ENCODE results near the gene ERP27.

ERP27 gene

GRCh38 chr12:14950421-14950820 lies 12.1 kb upstream of the ERP27 start:
- Histone ChIP-seq H3K4me2 (ENCODE audit: low read depth, low read length) (peak overlapping the region; percentile 68), H3K4me1 (ENCODE audit: low read length) (peaks cover 78% of the 10 kb centered on the region), H3K79me2 (ENCODE audit: low read length) (peaks cover 95% of the 10 kb centered on the region), H3K9ac (ENCODE audit: low read length) (peak overlapping the region; percentile 4; the same call in 1 of the 2 replicates), H3K27ac (ENCODE audit: low read length) (peak overlapping the region; percentile 94; the same call in 1 of the 2 replicates), H4K20me1 (ENCODE audit: insufficient read depth, low read length) (no peaks in the 10 kb centered on the region), H3K9me2 (replicated peaks; ENCODE audit: insufficient read depth, low read length) (no peaks in the 10 kb centered on the region), H3K4me3 (ENCODE audit: low read length) (no peak overlapping the region), H3F3A (ENCODE audit: insufficient read depth, low read length) (peaks cover 74% of the 10 kb centered on the region), H3K9me3 (replicated peaks; ENCODE audit: insufficient read depth, low read length) (no peaks in the 10 kb centered on the region), H3K36me3 (replicated peaks; ENCODE audit: insufficient read depth, low read length) (peaks cover 15% of the 10 kb centered on the region), H3K27me3 (replicated peaks; ENCODE audit: insufficient read depth, low read length) (no peaks in the 10 kb centered on the region), H2AFZ (ENCODE audit: low read length) (no peak overlapping the region)
- DNase-seq, result peak; percentile 27
- TF ChIP-seq CTCF (IDR thresholded peaks at IDR 0.05; ENCODE audit: low read length), result no peak
- TF ChIP-seq EZH2 (optimal IDR thresholded peaks at IDR 0.05; ENCODE audit: low read depth, low read length), result no peak
- no peak for TF ChIP-seq EZH2phosphoT487 (IDR thresholded peaks at IDR 0.05; ENCODE audit: low read length)

- Histone ChIP-seq H3K36me3 (replicated peaks; ENCODE audit: insufficient read depth, low read length) (peaks cover 22% of the 10 kb centered on the region), H3K9me2 (replicated peaks; ENCODE audit: insufficient read depth, low read length) (no peaks in the 10 kb centered on the region), H3K4me1 (ENCODE audit: low read length) (peaks cover 73% of the 10 kb centered on the region), H3K79me2 (ENCODE audit: low read length) (peaks cover 94% of the 10 kb centered on the region), H3K9me3 (replicated peaks; ENCODE audit: insufficient read depth, low read length) (no peaks in the 10 kb centered on the region), H3K4me3 (ENCODE audit: low read length) (0 out of 2 replicates have a peak overlapping the region, but pooled peaks have one; percentile 3), H3K9ac (ENCODE audit: low read length) (peak overlapping the region; percentile 50; the same call in 1 of the 2 replicates), H2AFZ (ENCODE audit: low read length) (no peak overlapping the region), H3K27me3 (replicated peaks; ENCODE audit: insufficient read depth, low read length) (no peaks in the 10 kb centered on the region), H3F3A (ENCODE audit: insufficient read depth, low read length) (peaks cover 66% of the 10 kb centered on the region), H3K27ac (ENCODE audit: low read length) (peak overlapping the region; percentile 94), H4K20me1 (ENCODE audit: insufficient read depth, low read length) (no peaks in the 10 kb centered on the region), H3K4me2 (ENCODE audit: low read depth, low read length) (peak overlapping the region; percentile 68)
- no peak for DNase-seq
- TF ChIP-seq CTCF (IDR thresholded peaks at IDR 0.05; ENCODE audit: low read length) (no peak), EZH2 (optimal IDR thresholded peaks at IDR 0.05; ENCODE audit: low read depth, low read length) (no peak), EZH2phosphoT487 (IDR thresholded peaks at IDR 0.05; ENCODE audit: low read length) (no peak)
These were observed 11.3 kb upstream of the ERP27 start for GRCh38 chr12:14949631-14950030.

- Histone ChIP-seq H3K36me3 (replicated peaks; ENCODE audit: insufficient read depth, low read length) (peaks cover 26% of the 10 kb centered on the region), H3K27ac (ENCODE audit: low read length) (peak overlapping the region; percentile 94), H3K9me3 (replicated peaks; ENCODE audit: insufficient read depth, low read length) (no peaks in the 10 kb centered on the region), H3K79me2 (ENCODE audit: low read length) (peaks cover 88% of the 10 kb centered on the region), H2AFZ (ENCODE audit: low read length) (no peak overlapping the region), H3K9ac (ENCODE audit: low read length) (peak overlapping the region; percentile 58), H3K9me2 (replicated peaks; ENCODE audit: insufficient read depth, low read length) (no peaks in the 10 kb centered on the region), H4K20me1 (ENCODE audit: insufficient read depth, low read length) (no peaks in the 10 kb centered on the region), H3K4me2 (ENCODE audit: low read depth, low read length) (peak overlapping the region; percentile 68), H3K4me3 (ENCODE audit: low read length) (peak overlapping the region; percentile 34), H3F3A (ENCODE audit: insufficient read depth, low read length) (peaks cover 56% of the 10 kb centered on the region), H3K27me3 (replicated peaks; ENCODE audit: insufficient read depth, low read length) (no peaks in the 10 kb centered on the region), H3K4me1 (ENCODE audit: low read length) (peaks cover 63% of the 10 kb centered on the region)
- TF ChIP-seq CTCF (IDR thresholded peaks at IDR 0.05; ENCODE audit: low read length) (no peak), EZH2 (optimal IDR thresholded peaks at IDR 0.05; ENCODE audit: low read depth, low read length) (no peak), EZH2phosphoT487 (IDR thresholded peaks at IDR 0.05; ENCODE audit: low read length) (no peak)
- DNase-seq, result peak; percentile 93
These were observed 10.3 kb upstream of the ERP27 start for GRCh38 chr12:14948672-14949071.

Data from MM.1S (cell line).